Peyer's patch (tissue), 4 donors: ENCODE results near the gene FZR1. TPM values are rescaled to one million over a fixed set of nuclear protein-coding genes. Genes with fewer than 3 reads are reported as not detected.

Experiments used
- DNase-seq, 3 donors: peaks; one replicate each; pipeline ENCODE4 v3.0.0-alpha.2; 2017 to 2019
- H3K27ac ChIP-seq, 4 donors: fragments of 200-600 bp; sonication (generic); one replicate each; pipeline ENCODE4 v1.5.1; 2016 to 2019
- H3K27me3 ChIP-seq, 2 donors: fragments of 200-600 bp; sonication (generic); one replicate each; pipeline ENCODE4 v1.5.1; 2019
- H3K36me3 ChIP-seq, 3 donors: fragments of 200-600 bp; sonication (generic); one replicate each; pipeline ENCODE4 v1.5.1; 2016 to 2019
- H3K4me1 ChIP-seq, 4 donors: fragments of 200-600 bp; sonication (generic); one replicate each; pipeline ENCODE4 v1.5.1; 2016 to 2019
- H3K4me3 ChIP-seq, 4 donors: fragments of 200-600 bp; sonication (generic); 1 replicate in 3 of 4; 2 replicates in 1 of 4; pipeline ENCODE4 v1.5.1; 2016 to 2019; ENCODE audit warnings: mild to moderate bottlenecking in 1 of 4
- H3K9me3 ChIP-seq, 4 donors: fragments of 200-600 bp; sonication (generic); one replicate each; pipeline ENCODE4 v1.5.1; 2016 to 2019; ENCODE audit warnings: mild to moderate bottlenecking in 1 of 4
- CTCF ChIP-seq, 6 experiments: fragments of 450-650 bp in 4 of 6; fragments of 200-600 bp in 2 of 6; sonication (generic) in 1 of 6; IDR thresholded peaks; one replicate each; pipeline ENCODE4 v1.5.1; 2017 to 2019; ENCODE audit warnings: antibody characterized with exemption in 6 of 6, mild to moderate bottlenecking in 3 of 6, moderate library complexity in 1 of 6
- POLR2A ChIP-seq, 2 donors: fragments of 450-650 bp; IDR thresholded peaks; one replicate each; pipeline ENCODE4 v1.5.1; 2017; ENCODE audit warnings: antibody characterized with exemption in 2 of 2, mild to moderate bottlenecking in 2 of 2, moderate library complexity in 2 of 2
- total RNA-seq, 4 donors: library from RNA; depleted of rRNA; stranded (reverse); fragments of >200 nt; gene quantifications; one replicate each; pipeline ENCODE4 v1.1.0, GENCODE V29; 2016

FZR1 gene
- total RNA-seq, 4 donors from 2014 or later = 24.8 to 75.1 (median 38.7) TPM

- Histone ChIP-seq H3K4me3 (no peak overlapping the region), H3K27ac (peak overlapping the region; percentile 43 to 86 (median 66)), H3K9me3 (no peaks in the 10 kb centered on the region), H3K27me3 (no peaks in the 10 kb centered on the region), H3K4me1 (peaks cover 0 to 32% (median 0%) of the 10 kb centered on the region in 4 donors), H3K36me3 (peaks cover 0 to 52% (median 0%) of the 10 kb centered on the region in 3 donors)
- TF ChIP-seq POLR2A (IDR thresholded peaks at IDR 0.05) (no peak), CTCF (IDR thresholded peaks at IDR 0.05) (no peak)
- DNase-seq = peak in 2 of 3 donors; percentile 24 to 75
Measured at GRCh38 chr19:3459089-3459881, 46.8 kb upstream of the FZR1 start.

GRCh38 chr19:3459965-3460582 is 46.0 kb upstream of the FZR1 start:
- Histone ChIP-seq H3K27ac (peak overlapping the region in 3 of 4 donors; percentile 64 to 86 (median 69)), H3K36me3 (peaks cover 0 to 45% (median 0%) of the 10 kb centered on the region in 3 donors), H3K27me3 (no peaks in the 10 kb centered on the region), H3K4me1 (peaks cover 0 to 32% (median 0%) of the 10 kb centered on the region in 4 donors), H3K4me3 (no peak overlapping the region), H3K9me3 (no peaks in the 10 kb centered on the region)
- no peak for DNase-seq
- TF ChIP-seq POLR2A (IDR thresholded peaks at IDR 0.05) = no peak
- no peak for TF ChIP-seq CTCF (IDR thresholded peaks at IDR 0.05)

- Histone ChIP-seq H3K27ac (peak overlapping the region in 1 of 4 donors; percentile 42), H3K4me3 (no peak overlapping the region), H3K36me3 (peaks cover 0 to 23% (median 0%) of the 10 kb centered on the region in 3 donors), H3K4me1 (peaks cover 0 to 13% (median 0%) of the 10 kb centered on the region in 4 donors), H3K9me3 (no peaks in the 10 kb centered on the region), H3K27me3 (no peaks in the 10 kb centered on the region)
- DNase-seq = no peak
- TF ChIP-seq CTCF (IDR thresholded peaks at IDR 0.05) (no peak), POLR2A (IDR thresholded peaks at IDR 0.05) (no peak)
Measured at GRCh38 chr19:3462991-3463713, 43.0 kb upstream of the FZR1 start.

- Histone ChIP-seq H3K9me3 (no peaks in the 10 kb centered on the region), H3K4me3 (no peak overlapping the region), H3K27ac (peak overlapping the region in 1 of 4 donors; percentile 42), H3K27me3 (no peaks in the 10 kb centered on the region), H3K36me3 (peaks cover 0 to 23% (median 0%) of the 10 kb centered on the region in 3 donors), H3K4me1 (peaks cover 0 to 5% (median 0%) of the 10 kb centered on the region in 4 donors)
- TF ChIP-seq CTCF (IDR thresholded peaks at IDR 0.05) (no peak), POLR2A (IDR thresholded peaks at IDR 0.05) (no peak)
- DNase-seq = no peak
Measured at GRCh38 chr19:3463714-3464586, 42.2 kb upstream of the FZR1 start.
